GM23338 (cell line): ENCODE measurements around the gene BNC2. TPM values are rescaled to one million over a fixed set of nuclear protein-coding genes. Genes with fewer than 3 reads are reported as not detected.
A peak's percentile ranks its signal among the peaks of the same experiment; 100 is the strongest.

Experiments used
- ATAC-seq: fragments of 200-7000 bp; cut with Tn5 transposase; 3 replicates; pipeline ENCODE4 v1.9.1; 2020
- DNase-seq: peaks from one replicate; pipeline ENCODE4 v3.0.0-alpha.2; 2015; ENCODE audit warnings: low spot score
- H2AFZ ChIP-seq: fragments of 200-600 bp; sonication (generic); 2 replicates; pipeline ENCODE4 v1.8.0; 2016; ENCODE audit warnings: antibody characterized with exemption, mild to moderate bottlenecking, moderate library complexity
- H3F3A ChIP-seq: fragments of 200-600 bp; sonication (generic); replicated peaks from 2 replicates; pipeline ENCODE4 v1.8.0; 2017; ENCODE audit warnings: antibody characterized with exemption, mixed run types, low read depth
- H3K27ac ChIP-seq: fragments of 200-600 bp; sonication (generic); 2 replicates; pipeline ENCODE4 v1.6.1; 2016; ENCODE audit warnings: low read depth
- H3K27me3 ChIP-seq: fragments of 200-600 bp; sonication (generic); 2 replicates; pipeline ENCODE4 v1.8.0; 2016; ENCODE audit warnings: mild to moderate bottlenecking, mixed run types, moderate library complexity; ENCODE audit not compliant: insufficient read depth
- H3K36me3 ChIP-seq: fragments of 200-600 bp; sonication (generic); 2 replicates; pipeline ENCODE4 v1.8.0; 2016; ENCODE audit warnings: mild to moderate bottlenecking; ENCODE audit not compliant: insufficient read depth
- H3K4me1 ChIP-seq: fragments of 200-600 bp; sonication (generic); 2 replicates; pipeline ENCODE4 v1.8.0; 2016; ENCODE audit warnings: mild to moderate bottlenecking, moderate library complexity; ENCODE audit not compliant: insufficient read depth
- H3K4me2 ChIP-seq: fragments of 200-600 bp; sonication (generic); 2 replicates; pipeline ENCODE4 v1.7.1; 2017; ENCODE audit warnings: mixed run types
- H3K4me3 ChIP-seq: fragments of 200-600 bp; sonication (generic); 2 replicates; pipeline ENCODE4 v1.6.1; 2016; ENCODE audit warnings: mixed run types
- H3K79me2 ChIP-seq: fragments of 200-600 bp; sonication (generic); replicated peaks from 2 replicates; pipeline ENCODE4 v1.8.0; 2017; ENCODE audit warnings: mild to moderate bottlenecking; ENCODE audit not compliant: insufficient read depth
- H3K9me2 ChIP-seq: fragments of 200-600 bp; sonication (generic); 2 replicates; pipeline ENCODE4 v1.8.0; 2017; ENCODE audit not compliant: insufficient read depth
- H4K20me1 ChIP-seq: fragments of 200-600 bp; sonication (generic); replicated peaks from 2 replicates; pipeline ENCODE4 v1.8.0; 2017; ENCODE audit warnings: mild to moderate bottlenecking; ENCODE audit not compliant: insufficient read depth
- H3K27ac Mint-ChIP-seq: 2 replicates; pipeline ENCODE4 v1.8.0; 2020; ENCODE audit warnings: inconsistent platforms, mild to moderate bottlenecking, moderate library complexity, mixed read lengths
- H3K27me3 Mint-ChIP-seq: 3 replicates; pipeline ENCODE4 v1.8.0; 2022; ENCODE audit warnings: low read depth, mild to moderate bottlenecking, moderate library complexity, mixed read lengths, inconsistent platforms; ENCODE audit not compliant: insufficient read depth, poor library complexity
- H3K36me3 Mint-ChIP-seq: 3 replicates; pipeline ENCODE4 v1.8.0; 2021; ENCODE audit warnings: low read depth, mild to moderate bottlenecking, inconsistent platforms, moderate library complexity, mixed read lengths
- H3K4me1 Mint-ChIP-seq: 3 replicates; pipeline ENCODE4 v1.8.0; 2020; ENCODE audit warnings: mild to moderate bottlenecking, inconsistent platforms, mixed read lengths
- H3K4me3 Mint-ChIP-seq: 3 replicates; pipeline ENCODE4 v1.8.0; 2021; ENCODE audit warnings: moderate library complexity, mild to moderate bottlenecking, inconsistent platforms, mixed read lengths
- H3K9me3 Mint-ChIP-seq: 3 replicates; pipeline ENCODE4 v1.8.0; 2020; ENCODE audit warnings: moderate library complexity, mild to moderate bottlenecking, inconsistent platforms, mixed read lengths
- CREB1 ChIP-seq: fragments of 250-450 bp; sonication (Bioruptor Pico); IDR thresholded peaks from 2 replicates; pipeline ENCODE4 v1.5.0; 2020; ENCODE audit warnings: low read depth, mild to moderate bottlenecking, moderate library complexity
- CTCF ChIP-seq, 2 experiments: fragments of 200-600 bp in 1 of 2; sonication (generic) in 1 of 2; conservative IDR thresholded peaks; 2 replicates each; pipeline versions ENCODE4 v1.5.1 to v1.6.1; 2016 to 2017; ENCODE audit warnings: antibody characterized with exemption in 2 of 2, low read depth in 2 of 2, mild to moderate bottlenecking in 2 of 2, moderate library complexity in 1 of 2
- ETS1 ChIP-seq: IDR thresholded peaks from 2 replicates; pipeline ENCODE4 v1.6.1; 2016; ENCODE audit warnings: antibody characterized with exemption
- JUNB ChIP-seq: IDR thresholded peaks from one replicate; pipeline ENCODE4 v1.6.1; 2016; ENCODE audit warnings: antibody characterized with exemption; ENCODE audit not compliant: unreplicated experiment
- NANOG ChIP-seq: IDR thresholded peaks from 2 replicates; pipeline ENCODE4 v1.6.1; 2016; ENCODE audit warnings: antibody characterized with exemption, borderline replicate concordance
- POLR2AphosphoS5 ChIP-seq: IDR thresholded peaks from 2 replicates; pipeline ENCODE4 v1.6.1; 2016; ENCODE audit warnings: antibody characterized with exemption, low read depth
- REST ChIP-seq: IDR thresholded peaks from one replicate; pipeline ENCODE4 v1.6.1; 2018; ENCODE audit warnings: antibody characterized with exemption; ENCODE audit not compliant: unreplicated experiment
- STAT1 ChIP-seq: IDR thresholded peaks from one replicate; pipeline ENCODE4 v1.6.1; 2016; ENCODE audit warnings: antibody characterized with exemption; ENCODE audit not compliant: unreplicated experiment
- polyA plus RNA-seq: library from polyadenylated mRNA; unstranded; fragments of >200 nt; fragmentation: Nextera tagmentation; extraction: Ambion mirVana; gene quantifications from 2 replicates; pipeline ENCODE4 v1.2.1, GENCODE V29; 2016
- total RNA-seq: library from RNA; depleted of rRNA; stranded (reverse); fragments of >200 nt; shearing (Covaris generic); gene quantifications from 2 replicates; pipeline ENCODE4 v1.2.3, GENCODE V29; 2014

Gene BNC2
- total and polyA plus RNA-seq, 2 experiments from 2014 or later = 12.7 to 13.2 TPM

- no peaks in the 10 kb centered on the region for H3K9me2 ChIP-seq
- H3K27ac ChIP-seq = peak overlapping the region; percentile 48
- peaks cover 13% of the 10 kb centered on the region for H3K79me2 ChIP-seq
- Mint-ChIP-seq H3K9me3 (no peaks in the 10 kb centered on the region), H3K27ac (peak overlapping the region; percentile 90), H3K4me3 (peak overlapping the region; percentile 24; the same call in 1 of the 3 replicates), H3K4me1 (peaks cover 68% of the 10 kb centered on the region), H3K27me3 (no peaks in the 10 kb centered on the region), H3K36me3 (no peaks in the 10 kb centered on the region)
- peak overlapping the region; percentile 56 for H3K4me2 ChIP-seq
- ATAC-seq (peak; percentile 81), DNase-seq (peak; percentile 70)
- H3K4me3 ChIP-seq = no peak overlapping the region
- H3K36me3 ChIP-seq = no peaks in the 10 kb centered on the region
- no peak for TF ChIP-seq REST
- no peak for TF ChIP-seq ETS1
- peaks cover 45% of the 10 kb centered on the region for H3K4me1 ChIP-seq
- H3F3A ChIP-seq = no peaks in the 10 kb centered on the region
- no peaks in the 10 kb centered on the region for H4K20me1 ChIP-seq
- H3K27me3 ChIP-seq = no peaks in the 10 kb centered on the region
- H2AFZ ChIP-seq = no peak overlapping the region
Observed at GRCh38 chr9:16626577-16627130, 243.8 kb downstream of the BNC2 start.

GRCh38 chr9:16625811-16626210, 244.7 kb downstream of the BNC2 start:
- H3K4me1 ChIP-seq = peaks cover 45% of the 10 kb centered on the region
- H3K27me3 Mint-ChIP-seq = no peaks in the 10 kb centered on the region
- H3K4me3 ChIP-seq = no peak overlapping the region
- peak overlapping the region; percentile 56 for H3K4me2 ChIP-seq
- H3K79me2 ChIP-seq = peaks cover 13% of the 10 kb centered on the region
- H3K36me3 ChIP-seq = no peaks in the 10 kb centered on the region
- ATAC-seq (peak; percentile 8; the same call in 1 of the 3 replicates), DNase-seq (peak; percentile 26)
- H4K20me1 ChIP-seq = no peaks in the 10 kb centered on the region
- H3K4me1 Mint-ChIP-seq = peaks cover 71% of the 10 kb centered on the region
- no peaks in the 10 kb centered on the region for H3F3A ChIP-seq
- H3K9me2 ChIP-seq = no peaks in the 10 kb centered on the region
- H3K27me3 ChIP-seq = no peaks in the 10 kb centered on the region
- peak overlapping the region; percentile 48 for H3K27ac ChIP-seq
- no peak overlapping the region for H3K4me3 Mint-ChIP-seq
- no peaks in the 10 kb centered on the region for H3K36me3 Mint-ChIP-seq
- H2AFZ ChIP-seq = no peak overlapping the region
- H3K9me3 Mint-ChIP-seq = no peaks in the 10 kb centered on the region
- H3K27ac Mint-ChIP-seq = peak overlapping the region; percentile 90
- TF ChIP-seq STAT1 (no peak), POLR2AphosphoS5 (no peak), CREB1 (CRISPR knock-in tag) (no peak), JUNB (no peak), CTCF (conservative IDR thresholded peaks at IDR 0.05; ENCODE audit: low read depth in 2 of 2) (no peak), ETS1 (no peak), NANOG (no peak)
